ENCODE results near the gene SORCS1.

Gene SORCS1

GRCh38 chr10:106982268-106982667 is 182.2 kb downstream of the SORCS1 start:
- DNase-seq: no peak

GRCh38 chr10:106981452-106982075 is 182.9 kb downstream of the SORCS1 start:
- DNase-seq: no peak

GRCh38 chr10:106980495-106981451 is 183.7 kb downstream of the SORCS1 start:
- no peak for DNase-seq

- no peak for DNase-seq
Measured at GRCh38 chr10:106978756-106979155, 185.8 kb downstream of the SORCS1 start.

GRCh38 chr10:106973716-106974115 is 190.8 kb downstream of the SORCS1 start:
- no peak for DNase-seq

GRCh38 chr10:106973288-106973687 is 191.2 kb downstream of the SORCS1 start:
- DNase-seq: no peak

GRCh38 chr10:106972381-106972780 is 192.1 kb downstream of the SORCS1 start:
- DNase-seq: no peak

- no peak for DNase-seq
Measured at GRCh38 chr10:106971411-106971831, 193.1 kb downstream of the SORCS1 start.

GRCh38 chr10:106967452-106967851 is 197.1 kb downstream of the SORCS1 start:
- DNase-seq: no peak

GRCh38 chr10:106960812-106961211 is 203.7 kb downstream of the SORCS1 start:
- no peak for DNase-seq

- no peak for DNase-seq
Measured at GRCh38 chr10:106959521-106959920, 205.0 kb downstream of the SORCS1 start.

- no peak for DNase-seq
Measured at GRCh38 chr10:106958589-106959361, 205.7 kb downstream of the SORCS1 start.

GRCh38 chr10:106957823-106958588 is 206.5 kb downstream of the SORCS1 start:
- no peak for DNase-seq

- DNase-seq: no peak
Measured at GRCh38 chr10:106956216-106956915, 208.1 kb downstream of the SORCS1 start.

GRCh38 chr10:106955133-106955532 is 209.4 kb downstream of the SORCS1 start:
- DNase-seq: no peak

- DNase-seq: no peak
Measured at GRCh38 chr10:106952033-106952432, 212.5 kb downstream of the SORCS1 start.

GRCh38 chr10:106949680-106950478 is 214.6 kb downstream of the SORCS1 start:
- DNase-seq: no peak

- no peak for DNase-seq
Measured at GRCh38 chr10:106947643-106948042, 216.9 kb downstream of the SORCS1 start.

- no peak for DNase-seq
Measured at GRCh38 chr10:106942035-106942662, 222.4 kb downstream of the SORCS1 start.

- DNase-seq: no peak
Measured at GRCh38 chr10:106941297-106942034, 223.0 kb downstream of the SORCS1 start.
